Keratinocyte (primary cell): ENCODE measurements around the gene ADAT2. TPM values are rescaled to one million over a fixed set of nuclear protein-coding genes. Genes with fewer than 3 reads are reported as not detected.
"Not testable (repeated sequence)": the region's sequence is repeated elsewhere in the genome, so short reads cannot be mapped to it uniquely, and the experiment has no call there.

Experiments used
- DNase-seq: peaks from one replicate; pipeline ENCODE4 v3.0.0-alpha.2; 2011; ENCODE audit warnings: low read depth, missing footprints, low spot score
- FAIRE-seq: peaks from 2 replicates; lab custom pipeline; 2011; peaks lifted over from hg19 to GRCh38; lab: Jason Lieb, UNC
- H2AFZ ChIP-seq: 2 replicates; pipeline ENCODE4 v1.6.0; 2012; ENCODE audit warnings: low read length, control low read depth, inconsistent platforms; ENCODE audit not compliant: control insufficient read depth
- H3K27ac ChIP-seq: 2 replicates; pipeline ENCODE4 v1.5.1; 2011; ENCODE audit warnings: low read length; ENCODE audit not compliant: control insufficient read depth, insufficient read depth
- H3K27me3 ChIP-seq: 3 replicates; pipeline ENCODE4 v1.6.0; 2011; ENCODE audit warnings: low read length; ENCODE audit not compliant: control insufficient read depth, insufficient read depth; ENCODE audit errors: extremely low read depth
- H3K36me3 ChIP-seq, 2 experiments: 2 replicates in 1 of 2; 3 replicates in 1 of 2; pipeline ENCODE4 v1.5.1; 2011; ENCODE audit warnings: low read length in 2 of 2, mild to moderate bottlenecking in 1 of 2; ENCODE audit not compliant: control insufficient read depth in 2 of 2, insufficient read depth in 2 of 2; ENCODE audit errors: extremely low read depth in 1 of 2
- H3K4me1 ChIP-seq: 3 replicates; pipeline ENCODE4 v1.5.1; 2011; ENCODE audit warnings: low read length; ENCODE audit not compliant: control insufficient read depth, insufficient read depth; ENCODE audit errors: extremely low read depth
- H3K4me2 ChIP-seq: 3 replicates; pipeline ENCODE4 v1.6.0; 2011; ENCODE audit warnings: low read depth, low read length; ENCODE audit not compliant: control insufficient read depth, insufficient read depth; ENCODE audit errors: extremely low read depth
- H3K4me3 ChIP-seq, 3 experiments: fragments of 200-600 bp in 1 of 3; sonication (generic) in 1 of 3; 2 replicates in 2 of 3; 3 replicates in 1 of 3; pipeline ENCODE4 v1.5.1; 2011 to 2016; ENCODE audit warnings: low read length in 3 of 3, mild to moderate bottlenecking in 3 of 3, control low read depth in 2 of 3, inconsistent platforms in 1 of 3, low read depth in 1 of 3, mixed read lengths in 1 of 3, mixed run types in 1 of 3, moderate library complexity in 1 of 3; ENCODE audit not compliant: control insufficient read depth in 2 of 3, insufficient read depth in 2 of 3; ENCODE audit errors: extremely low read depth in 1 of 3
- H3K79me2 ChIP-seq: 2 replicates; pipeline ENCODE4 v1.6.0; 2012; ENCODE audit warnings: low read length; ENCODE audit not compliant: control insufficient read depth, insufficient read depth
- H3K9ac ChIP-seq: 3 replicates; pipeline ENCODE4 v1.6.0; 2011; ENCODE audit warnings: low read length; ENCODE audit not compliant: control insufficient read depth, insufficient read depth; ENCODE audit errors: extremely low read depth
- H3K9me1 ChIP-seq: 3 replicates; pipeline ENCODE4 v1.6.0; 2011; ENCODE audit warnings: low read length; ENCODE audit not compliant: control insufficient read depth, insufficient read depth; ENCODE audit errors: extremely low read depth
- H3K9me3 ChIP-seq: 2 replicates; pipeline ENCODE4 v1.5.1; 2012; ENCODE audit warnings: low read depth, low read length; ENCODE audit not compliant: control insufficient read depth
- H4K20me1 ChIP-seq: 3 replicates; pipeline ENCODE4 v1.6.0; 2011; ENCODE audit warnings: low read length; ENCODE audit not compliant: control insufficient read depth, insufficient read depth; ENCODE audit errors: extremely low read depth
- EZH2 ChIP-seq: IDR thresholded peaks from one replicate; pipeline ENCODE4 v1.6.1; 2012; ENCODE audit warnings: inconsistent platforms, mild to moderate bottlenecking, low read length, moderate library complexity
- dilution Hi-C: fragments of 300-500 bp; cut with MboI; formaldehyde crosslinking; loops from one replicate; pipeline ENCODE4 v1.7.0; 2020; ENCODE audit warnings: low sequenced_read_pairs; ENCODE audit not compliant: extremely low pct_ligation_motif_present
- polyA plus RNA-seq, 5 experiments: library from polyadenylated mRNA; depleted of rRNA in 3 of 5; stranded (reverse) in 3 of 5; stranded (forward) in 1 of 5; unstranded in 1 of 5; fragments of >200 nt; gene quantifications; 1 replicate in 1 of 5; 2 replicates in 3 of 5; 3 replicates in 1 of 5; pipeline versions ENCODE4 v1.2.1 to v1.2.3, GENCODE V29; 2011 to 2012; ENCODE audit warnings: missing spikeins in 2 of 5, low read depth in 1 of 5, low replicate concordance in 1 of 5
- TF ChIP-seq, protein P1 (sequence below), 3 experiments: IDR thresholded peaks in 1 of 3; conservative IDR thresholded peaks in 1 of 3; optimal IDR thresholded peaks in 1 of 3; 2 replicates in 2 of 3; 3 replicates in 1 of 3; pipeline versions ENCODE3 to v1.5.1; 2011; ENCODE audit warnings: low read length in 3 of 3, mild to moderate bottlenecking in 3 of 3, moderate library complexity in 2 of 3, control low read depth in 1 of 3, inconsistent platforms in 1 of 3; ENCODE audit not compliant: insufficient read depth in 2 of 3; ENCODE audit errors: extremely low read depth in 1 of 3

The ADAT2 gene
- polyA plus RNA-seq, 1 donor (not counting 4 experiments of a cell fraction or from before 2014, with no cell fraction given), result 23.1 TPM

DNA sequence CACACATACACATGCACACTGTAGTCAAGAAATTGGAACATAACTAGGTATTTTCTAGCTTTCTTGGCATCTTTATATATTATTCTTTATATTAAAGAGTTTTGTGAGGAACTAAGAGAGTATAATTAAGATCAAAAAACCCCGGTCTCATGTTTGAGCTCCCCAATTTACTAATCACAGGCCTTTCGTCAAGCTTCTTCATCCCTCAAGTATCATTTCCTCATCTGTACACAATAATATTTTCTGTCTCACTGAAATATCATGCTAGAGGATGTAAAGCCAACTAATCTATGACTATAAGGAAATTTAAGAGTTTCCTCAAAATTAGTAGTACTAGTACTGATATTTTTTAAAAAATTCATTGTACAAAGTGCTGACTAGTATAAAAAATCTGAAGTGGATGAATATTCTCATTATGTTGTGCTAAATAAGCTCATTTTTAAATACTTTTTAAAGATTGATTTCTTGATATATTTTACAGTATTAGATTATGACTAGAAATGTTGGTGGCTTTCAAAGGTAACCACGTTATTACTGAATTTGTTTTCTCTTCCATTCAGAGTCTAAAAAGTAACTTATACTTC lies 28.1 kb upstream of the ADAT2 start:
- H4K20me1 ChIP-seq, result no peaks in the 10 kb centered on the region
- H3K4me1 ChIP-seq, result no peaks in the 10 kb centered on the region
- TF ChIP-seq EZH2, result no peak
- TF ChIP-seq, protein P1, sequence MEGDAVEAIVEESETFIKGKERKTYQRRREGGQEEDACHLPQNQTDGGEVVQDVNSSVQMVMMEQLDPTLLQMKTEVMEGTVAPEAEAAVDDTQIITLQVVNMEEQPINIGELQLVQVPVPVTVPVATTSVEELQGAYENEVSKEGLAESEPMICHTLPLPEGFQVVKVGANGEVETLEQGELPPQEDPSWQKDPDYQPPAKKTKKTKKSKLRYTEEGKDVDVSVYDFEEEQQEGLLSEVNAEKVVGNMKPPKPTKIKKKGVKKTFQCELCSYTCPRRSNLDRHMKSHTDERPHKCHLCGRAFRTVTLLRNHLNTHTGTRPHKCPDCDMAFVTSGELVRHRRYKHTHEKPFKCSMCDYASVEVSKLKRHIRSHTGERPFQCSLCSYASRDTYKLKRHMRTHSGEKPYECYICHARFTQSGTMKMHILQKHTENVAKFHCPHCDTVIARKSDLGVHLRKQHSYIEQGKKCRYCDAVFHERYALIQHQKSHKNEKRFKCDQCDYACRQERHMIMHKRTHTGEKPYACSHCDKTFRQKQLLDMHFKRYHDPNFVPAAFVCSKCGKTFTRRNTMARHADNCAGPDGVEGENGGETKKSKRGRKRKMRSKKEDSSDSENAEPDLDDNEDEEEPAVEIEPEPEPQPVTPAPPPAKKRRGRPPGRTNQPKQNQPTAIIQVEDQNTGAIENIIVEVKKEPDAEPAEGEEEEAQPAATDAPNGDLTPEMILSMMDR (optimal IDR thresholded peaks at IDR 0.05 in 1 of 3, IDR thresholded peaks at IDR 0.05 in 1 of 3, conservative IDR thresholded peaks at IDR 0.05 in 1 of 3; ENCODE audit: extremely low read depth in 1 of 3, insufficient read depth in 2 of 3, low read length in 3 of 3), result no peak
- H3K4me2 ChIP-seq, result no peak overlapping the region
- no peaks in the 10 kb centered on the region for H3K27me3 ChIP-seq
- H3K9ac ChIP-seq, result no peak overlapping the region
- H3K27ac ChIP-seq, result no peak overlapping the region
- peaks cover 2 to 5% of the 10 kb centered on the region in 2 experiments for H3K36me3 ChIP-seq
- FAIRE-seq (no peak), DNase-seq (no peak)
- H3K79me2 ChIP-seq, result no peaks in the 10 kb centered on the region
- H3K9me3 ChIP-seq, result no peaks in the 10 kb centered on the region
- H3K9me1 ChIP-seq, result no peaks in the 10 kb centered on the region
- no peak overlapping the region for H2AFZ ChIP-seq
- H3K4me3 ChIP-seq, result no peak overlapping the region
- dilution Hi-C loops, result no loop called here

DNA sequence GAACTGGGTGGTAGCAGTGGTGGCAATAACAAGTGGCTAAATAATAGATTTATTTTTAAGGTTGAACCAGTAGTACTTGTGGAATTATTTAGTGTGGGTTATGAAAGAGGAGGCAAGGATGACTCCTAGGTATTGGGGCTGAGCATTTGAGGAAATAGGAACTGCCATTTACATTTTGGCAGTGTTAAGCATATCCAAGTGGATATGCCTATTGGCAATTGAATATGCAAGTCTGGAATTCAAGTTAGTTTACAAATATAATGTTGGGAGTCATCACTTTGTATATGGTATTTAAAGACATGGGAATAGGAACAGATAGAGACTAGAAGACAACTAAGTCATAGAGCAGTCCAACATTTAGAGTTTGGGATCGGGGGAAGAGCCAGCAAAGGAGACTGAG lies 26.1 kb upstream of the ADAT2 start:
- H3K36me3 ChIP-seq, result peaks cover 2 to 5% of the 10 kb centered on the region in 2 experiments
- no peaks in the 10 kb centered on the region for H3K4me1 ChIP-seq
- no peaks in the 10 kb centered on the region for H3K9me3 ChIP-seq
- H3K79me2 ChIP-seq, result no peaks in the 10 kb centered on the region
- H3K4me2 ChIP-seq, result no peak overlapping the region
- H3K27me3 ChIP-seq, result no peaks in the 10 kb centered on the region
- no peaks in the 10 kb centered on the region for H3K9me1 ChIP-seq
- no peak overlapping the region for H3K4me3 ChIP-seq
- H4K20me1 ChIP-seq, result no peaks in the 10 kb centered on the region
- FAIRE-seq (no peak), DNase-seq (no peak)
- no peak overlapping the region for H3K9ac ChIP-seq
- TF ChIP-seq EZH2, result no peak
- no peak overlapping the region for H3K27ac ChIP-seq
- dilution Hi-C loops, result no loop called here
- H2AFZ ChIP-seq, result no peak overlapping the region

DNA sequence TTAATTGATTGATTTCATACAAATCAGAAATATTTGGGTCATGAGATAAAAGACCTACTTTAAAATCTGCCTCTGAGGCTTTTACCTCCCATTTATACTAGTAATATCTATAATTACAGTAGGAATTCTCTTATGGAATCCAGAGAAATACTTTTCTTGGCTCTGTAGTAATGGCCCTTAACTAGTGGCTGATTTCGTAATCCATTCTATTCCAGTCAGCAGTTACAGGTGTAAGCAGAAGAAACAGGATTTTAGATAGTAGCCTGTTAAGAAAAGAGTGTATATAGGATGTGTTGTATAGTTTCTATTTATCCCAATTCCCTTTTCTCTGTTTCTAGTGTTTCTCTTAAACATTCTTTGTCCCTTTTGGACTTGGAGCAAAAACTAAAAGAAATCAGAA lies 21.3 kb upstream of the ADAT2 start:
- H3K9me1 ChIP-seq, result no peaks in the 10 kb centered on the region
- no peaks in the 10 kb centered on the region for H3K9me3 ChIP-seq
- no peaks in the 10 kb centered on the region for H3K79me2 ChIP-seq
- no peak for TF ChIP-seq EZH2
- TF ChIP-seq, protein P1 (optimal IDR thresholded peaks at IDR 0.05 in 1 of 3, IDR thresholded peaks at IDR 0.05 in 1 of 3, conservative IDR thresholded peaks at IDR 0.05 in 1 of 3; ENCODE audit: extremely low read depth in 1 of 3, insufficient read depth in 2 of 3, low read length in 3 of 3), result no peak
- no peak overlapping the region for H3K27ac ChIP-seq
- no peak overlapping the region for H3K9ac ChIP-seq
- dilution Hi-C loops, result no loop called here
- H4K20me1 ChIP-seq, result no peaks in the 10 kb centered on the region
- no peaks in the 10 kb centered on the region for H3K27me3 ChIP-seq
- H3K4me3 ChIP-seq, result no peak overlapping the region
- H3K36me3 ChIP-seq, result peaks cover 0 to 5% of the 10 kb centered on the region in 2 experiments
- H2AFZ ChIP-seq, result no peak overlapping the region
- peaks cover 9% of the 10 kb centered on the region for H3K4me1 ChIP-seq
- no peak for FAIRE-seq
- DNase-seq, result no peak
- no peak overlapping the region for H3K4me2 ChIP-seq

DNA sequence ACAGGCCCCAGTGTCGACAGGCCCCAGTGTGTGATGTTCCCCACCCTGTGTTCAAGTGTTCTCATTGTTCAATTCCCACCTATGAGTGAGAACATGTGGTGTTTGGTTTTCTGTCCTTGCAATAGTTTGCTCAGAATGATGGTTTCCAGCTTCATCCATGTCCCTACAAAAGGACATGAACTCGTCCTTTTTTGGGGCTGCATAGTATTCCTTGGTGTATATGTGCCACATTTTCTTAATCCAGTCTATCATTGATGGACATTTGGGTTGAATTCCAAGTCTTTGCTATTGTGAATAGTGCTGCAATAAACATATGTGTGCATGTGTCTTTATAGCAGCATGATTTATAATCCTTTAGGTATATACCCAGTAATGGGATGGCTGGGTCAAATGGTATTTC lies 18.3 kb upstream of the ADAT2 start:
- H3K4me3 ChIP-seq, H3K36me3 ChIP-seq, FAIRE-seq, H3K79me2 ChIP-seq, H3K4me2 ChIP-seq, DNase-seq, dilution Hi-C loops, H3K9ac ChIP-seq, H3K9me1 ChIP-seq, H3K27ac ChIP-seq, H4K20me1 ChIP-seq, H3K27me3 ChIP-seq, H3K9me3 ChIP-seq, H2AFZ ChIP-seq: not testable (repeated sequence)
- peaks cover 11% of the 10 kb centered on the region for H3K4me1 ChIP-seq
